ENCODE measurements around the gene RHEB.

DNA sequence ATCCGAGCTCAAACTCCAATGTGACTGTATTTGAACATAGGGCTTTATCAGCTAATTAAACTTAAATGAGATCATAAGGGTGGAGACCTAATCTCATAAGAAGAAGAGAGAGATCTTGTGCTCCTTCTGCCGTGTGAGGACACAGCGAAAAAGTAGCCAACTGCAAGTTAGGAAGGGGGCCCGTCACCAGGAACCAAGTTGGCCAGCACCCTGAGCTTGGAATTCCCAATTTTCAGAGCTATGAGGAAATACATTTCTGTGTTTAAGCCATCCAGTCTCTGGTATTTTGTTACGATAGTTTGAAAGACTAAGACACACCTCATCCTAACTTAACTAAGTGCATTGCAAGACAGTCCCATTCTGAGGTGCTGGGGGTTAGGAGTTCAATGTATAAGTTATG, 95.8 kb downstream of the RHEB start:
- TF ChIP-seq NRF1 (IDR thresholded peaks at IDR 0.05; ENCODE audit: low read depth, low read length) (no peak), POLR2AphosphoS5 (IDR thresholded peaks at IDR 0.05; ENCODE audit: low read depth, low read length) (no peak), GABPA (IDR thresholded peaks at IDR 0.05; ENCODE audit: low read depth) (no peak), RAD21 (IDR thresholded peaks at IDR 0.05; ENCODE audit: low read length) (no peak), SMC3 (IDR thresholded peaks at IDR 0.05; ENCODE audit: low read depth, low read length) (no peak), EZH2phosphoT487 (IDR thresholded peaks at IDR 0.05; ENCODE audit: borderline replicate concordance, low read depth) (no peak), JUND (IDR thresholded peaks at IDR 0.05) (no peak), EP300 (IDR thresholded peaks at IDR 0.05; ENCODE audit: borderline replicate concordance in 1 of 2, low read depth in 1 of 2, low read length in 1 of 2) (no peak), MXI1 (IDR thresholded peaks at IDR 0.05; ENCODE audit: low read depth, low read length) (no peak)
- TF ChIP-seq, protein P1, sequence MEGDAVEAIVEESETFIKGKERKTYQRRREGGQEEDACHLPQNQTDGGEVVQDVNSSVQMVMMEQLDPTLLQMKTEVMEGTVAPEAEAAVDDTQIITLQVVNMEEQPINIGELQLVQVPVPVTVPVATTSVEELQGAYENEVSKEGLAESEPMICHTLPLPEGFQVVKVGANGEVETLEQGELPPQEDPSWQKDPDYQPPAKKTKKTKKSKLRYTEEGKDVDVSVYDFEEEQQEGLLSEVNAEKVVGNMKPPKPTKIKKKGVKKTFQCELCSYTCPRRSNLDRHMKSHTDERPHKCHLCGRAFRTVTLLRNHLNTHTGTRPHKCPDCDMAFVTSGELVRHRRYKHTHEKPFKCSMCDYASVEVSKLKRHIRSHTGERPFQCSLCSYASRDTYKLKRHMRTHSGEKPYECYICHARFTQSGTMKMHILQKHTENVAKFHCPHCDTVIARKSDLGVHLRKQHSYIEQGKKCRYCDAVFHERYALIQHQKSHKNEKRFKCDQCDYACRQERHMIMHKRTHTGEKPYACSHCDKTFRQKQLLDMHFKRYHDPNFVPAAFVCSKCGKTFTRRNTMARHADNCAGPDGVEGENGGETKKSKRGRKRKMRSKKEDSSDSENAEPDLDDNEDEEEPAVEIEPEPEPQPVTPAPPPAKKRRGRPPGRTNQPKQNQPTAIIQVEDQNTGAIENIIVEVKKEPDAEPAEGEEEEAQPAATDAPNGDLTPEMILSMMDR (IDR thresholded peaks at IDR 0.05) = no peak
